Prostate gland (tissue), 2 donors: ENCODE data around the gene QSOX1. TPM values are rescaled to one million over a fixed set of nuclear protein-coding genes. Genes with fewer than 3 reads are reported as not detected.

Experiments
- DNase-seq: peaks from one replicate; pipeline ENCODE4 v3.0.0-alpha.2; 2019; ENCODE audit warnings: low spot score
- H3K27ac ChIP-seq, 2 donors: fragments of 200-600 bp; sonication (generic); 2 replicates each; pipeline ENCODE4 v1.5.1; 2017 to 2019
- H3K27me3 ChIP-seq: fragments of 200-600 bp; sonication (generic); replicated peaks from 2 replicates; pipeline ENCODE4 v1.5.1; 2019; ENCODE audit not compliant: insufficient read depth
- H3K36me3 ChIP-seq, 2 donors: fragments of 200-600 bp; sonication (generic); 1 replicate in 1 of 2; 2 replicates in 1 of 2; pipeline versions ENCODE4 v1.5.1 to v1.8.1; 2017 to 2019
- H3K4me1 ChIP-seq: fragments of 200-600 bp; sonication (generic); replicated peaks from 2 replicates; pipeline ENCODE4 v1.5.1; 2019
- H3K4me3 ChIP-seq, 2 donors: fragments of 200-600 bp; sonication (generic); 2 replicates each; pipeline ENCODE4 v1.5.1; 2017 to 2019
- H3K9me3 ChIP-seq: fragments of 200-600 bp; sonication (generic); 2 replicates; pipeline ENCODE4 v1.5.1; 2017
- POLR2A ChIP-seq: fragments of 450-650 bp; IDR thresholded peaks from one replicate; pipeline ENCODE4 v1.6.1; 2016; ENCODE audit warnings: antibody characterized with exemption, mild to moderate bottlenecking
- POLR2AphosphoS5 ChIP-seq: sonication (generic); formaldehyde crosslinking; IDR thresholded peaks from one replicate; pipeline ENCODE4 v1.6.1; 2017; ENCODE audit warnings: antibody characterized with exemption
- WGBS: methylation state at CpG from one replicate; pipeline ENCODE4 v1.1.5; 2018; 5-methylcytosine and 5-hydroxymethylcytosine counted together
- intact Hi-C: fragments of 100-400 bp; cut with DNase I; formaldehyde crosslinking; loops from one replicate; pipeline ENCODE4 v1.14.2; 2022
- total RNA-seq, 2 donors: library from RNA; depleted of rRNA; stranded (reverse); fragments of >200 nt; gene quantifications; one replicate each; pipeline ENCODE4 v1.1.0, GENCODE V29; 2016
- TF ChIP-seq, protein P1 (sequence below), 4 experiments: fragments of 200-600 bp in 2 of 4; fragments of 450-650 bp in 2 of 4; sonication (generic) in 2 of 4; IDR thresholded peaks; 1 replicate in 3 of 4; 2 replicates in 1 of 4; pipeline ENCODE4 v1.5.1; 2016 to 2019; ENCODE audit warnings: antibody characterized with exemption in 4 of 4, mild to moderate bottlenecking in 2 of 4, moderate library complexity in 2 of 4

The QSOX1 gene
- total RNA-seq, 2 donors from 2014 or later: 77.3 to 471 TPM

DNA sequence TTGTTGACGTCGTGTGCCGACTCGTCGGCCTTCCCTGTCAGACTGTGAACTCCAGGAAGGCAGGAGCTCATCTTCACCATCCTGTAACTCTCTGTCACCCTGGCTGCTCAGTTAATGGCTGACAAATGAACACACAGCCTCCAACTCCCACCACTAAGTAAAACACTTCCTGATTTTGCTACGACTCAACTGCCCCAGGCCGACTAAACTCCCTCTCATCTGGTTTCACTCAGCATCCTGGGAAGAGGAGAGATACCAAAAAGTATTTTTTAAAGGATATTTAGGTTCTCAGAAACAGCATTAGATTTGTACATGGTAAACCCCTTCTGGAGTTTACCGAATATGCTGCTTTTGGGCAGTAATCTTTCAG, 57.2 kb downstream of the QSOX1 start:
- Histone ChIP-seq H3K27me3 (no peaks in the 10 kb centered on the region), H3K27ac (no peak overlapping the region), H3K9me3 (no peaks in the 10 kb centered on the region), H3K36me3 (no peaks in the 10 kb centered on the region), H3K4me1 (no peaks in the 10 kb centered on the region), H3K4me3 (no peak overlapping the region)
- no peak for DNase-seq
- TF ChIP-seq POLR2AphosphoS5: no peak
- no peak for TF ChIP-seq POLR2A
- TF ChIP-seq, protein P1, sequence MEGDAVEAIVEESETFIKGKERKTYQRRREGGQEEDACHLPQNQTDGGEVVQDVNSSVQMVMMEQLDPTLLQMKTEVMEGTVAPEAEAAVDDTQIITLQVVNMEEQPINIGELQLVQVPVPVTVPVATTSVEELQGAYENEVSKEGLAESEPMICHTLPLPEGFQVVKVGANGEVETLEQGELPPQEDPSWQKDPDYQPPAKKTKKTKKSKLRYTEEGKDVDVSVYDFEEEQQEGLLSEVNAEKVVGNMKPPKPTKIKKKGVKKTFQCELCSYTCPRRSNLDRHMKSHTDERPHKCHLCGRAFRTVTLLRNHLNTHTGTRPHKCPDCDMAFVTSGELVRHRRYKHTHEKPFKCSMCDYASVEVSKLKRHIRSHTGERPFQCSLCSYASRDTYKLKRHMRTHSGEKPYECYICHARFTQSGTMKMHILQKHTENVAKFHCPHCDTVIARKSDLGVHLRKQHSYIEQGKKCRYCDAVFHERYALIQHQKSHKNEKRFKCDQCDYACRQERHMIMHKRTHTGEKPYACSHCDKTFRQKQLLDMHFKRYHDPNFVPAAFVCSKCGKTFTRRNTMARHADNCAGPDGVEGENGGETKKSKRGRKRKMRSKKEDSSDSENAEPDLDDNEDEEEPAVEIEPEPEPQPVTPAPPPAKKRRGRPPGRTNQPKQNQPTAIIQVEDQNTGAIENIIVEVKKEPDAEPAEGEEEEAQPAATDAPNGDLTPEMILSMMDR (IDR thresholded peaks at IDR 0.05): no peak
- WGBS: 55% methylated on average over 8 of the region's 8 CpGs
- intact Hi-C loops: no loop called here

DNA sequence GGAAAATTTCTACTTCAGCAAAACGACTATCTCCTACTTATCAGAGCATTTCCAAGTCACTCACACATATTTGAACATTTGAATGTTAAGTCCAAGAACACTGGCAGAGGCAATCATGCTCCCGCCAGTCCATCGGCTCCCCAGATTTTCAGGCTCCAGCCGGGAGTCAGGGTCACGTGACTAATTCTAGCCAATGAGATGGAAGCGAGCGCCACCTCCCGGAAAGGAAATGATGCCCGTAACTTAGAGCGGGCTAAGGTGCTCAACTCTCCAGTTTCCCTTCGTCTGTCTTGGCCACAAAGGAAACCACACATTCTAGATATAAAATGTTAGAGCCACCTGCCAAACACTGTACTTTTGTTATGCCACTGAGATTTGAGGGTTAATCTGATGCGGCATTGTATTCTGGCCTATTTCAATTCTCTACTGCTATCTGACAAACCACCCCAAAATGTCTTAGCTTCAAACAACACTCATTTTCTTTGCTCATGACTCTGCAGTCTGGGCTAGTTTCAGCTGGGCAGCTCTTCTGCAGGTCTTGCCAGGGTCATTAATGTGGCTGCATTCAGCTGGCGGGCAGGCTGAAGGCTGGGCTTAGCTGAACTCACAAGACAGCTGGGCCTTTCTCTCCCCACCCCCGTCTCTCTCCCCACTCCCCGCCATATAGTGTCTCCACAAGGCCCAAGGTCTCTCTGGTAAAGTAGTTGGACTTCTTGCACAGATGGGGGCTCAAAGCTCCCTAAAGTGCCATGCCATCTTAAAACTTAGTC, 58.9 kb downstream of the QSOX1 start:
- Histone ChIP-seq H3K9me3 (no peaks in the 10 kb centered on the region), H3K36me3 (no peaks in the 10 kb centered on the region), H3K27ac (no peak overlapping the region), H3K27me3 (no peaks in the 10 kb centered on the region), H3K4me1 (no peaks in the 10 kb centered on the region), H3K4me3 (no peak overlapping the region)
- TF ChIP-seq POLR2AphosphoS5: no peak
- TF ChIP-seq POLR2A: no peak
- 79% methylated on average over 15 of the region's 15 CpGs for WGBS
- intact Hi-C loops: no loop called here
- no peak for DNase-seq

DNA sequence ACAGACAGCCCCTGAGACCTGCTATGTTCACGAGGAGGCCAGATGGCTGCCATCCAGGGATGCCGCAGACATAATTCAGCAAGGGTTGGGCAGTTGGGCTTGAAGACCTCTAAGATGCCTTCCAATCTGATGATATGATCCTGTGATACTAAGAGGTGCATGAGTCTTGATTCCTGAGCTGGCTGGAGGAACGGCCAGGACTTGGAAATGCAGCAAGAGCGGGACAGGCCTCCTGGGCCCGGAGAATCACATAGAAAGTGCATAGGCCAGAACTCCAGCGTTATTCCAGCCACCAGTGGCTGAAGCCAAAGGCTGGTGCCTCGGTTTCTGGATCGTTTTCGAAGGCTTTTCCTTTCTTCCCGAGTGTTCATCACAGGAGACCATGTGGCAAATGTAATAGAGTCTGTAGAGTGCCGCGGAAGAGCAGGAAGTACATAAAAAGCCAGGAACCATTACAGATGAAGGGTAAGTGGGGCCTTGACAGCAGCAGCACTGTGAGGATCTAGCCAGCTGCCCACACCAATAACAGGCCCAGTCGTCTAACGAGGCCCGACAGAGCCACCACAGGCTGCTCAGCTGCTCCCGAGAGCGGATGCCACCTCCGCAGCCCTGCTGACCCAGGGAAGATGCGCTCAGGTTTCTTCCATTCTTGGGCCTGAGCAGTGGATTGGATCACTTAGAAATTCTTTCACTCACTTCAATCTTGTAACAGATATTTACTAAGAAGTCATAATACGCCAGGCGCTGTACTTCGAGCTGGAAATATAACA, 61.4 kb downstream of the QSOX1 start:
- H3K4me1 ChIP-seq: no peaks in the 10 kb centered on the region
- TF ChIP-seq, protein P1 (IDR thresholded peaks at IDR 0.05): no peak
- TF ChIP-seq POLR2A (no peak), POLR2AphosphoS5 (no peak)
- intact Hi-C loops: no loop called here
- 89% methylated on average over 22 of the region's 22 CpGs for WGBS
- H3K36me3 ChIP-seq: no peaks in the 10 kb centered on the region
- H3K9me3 ChIP-seq: no peaks in the 10 kb centered on the region
- no peak overlapping the region for H3K27ac ChIP-seq
- no peaks in the 10 kb centered on the region for H3K27me3 ChIP-seq
- H3K4me3 ChIP-seq: no peak overlapping the region
- no peak for DNase-seq

DNA sequence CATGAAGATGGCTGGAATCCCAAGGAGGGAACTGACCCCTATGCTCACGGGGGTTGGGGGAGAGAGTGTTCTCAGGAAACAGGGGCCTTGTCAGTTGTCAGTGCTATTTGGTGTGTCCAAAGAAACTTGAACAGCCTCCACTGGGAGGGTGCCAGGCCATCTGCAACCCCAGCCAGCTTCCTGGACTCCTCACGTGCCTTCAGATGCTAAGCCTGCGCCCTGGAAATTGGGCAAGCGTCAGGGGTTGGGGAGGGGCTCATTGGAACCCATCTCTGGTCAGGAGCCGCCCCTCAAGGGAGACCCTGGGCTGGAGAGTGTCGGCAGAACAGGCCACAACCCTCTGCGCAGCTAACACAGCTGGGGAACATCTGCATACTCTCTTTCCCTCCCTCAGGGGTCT, 62.3 kb downstream of the QSOX1 start:
- Histone ChIP-seq H3K27ac (no peak overlapping the region), H3K9me3 (no peaks in the 10 kb centered on the region), H3K36me3 (no peaks in the 10 kb centered on the region), H3K4me1 (no peaks in the 10 kb centered on the region), H3K4me3 (no peak overlapping the region), H3K27me3 (no peaks in the 10 kb centered on the region)
- 83% methylated on average over 7 of the region's 7 CpGs for WGBS
- intact Hi-C loops: no loop called here
- no peak for DNase-seq
- TF ChIP-seq POLR2A (no peak), POLR2AphosphoS5 (no peak)
- TF ChIP-seq, protein P1 (IDR thresholded peaks at IDR 0.05): no peak

DNA sequence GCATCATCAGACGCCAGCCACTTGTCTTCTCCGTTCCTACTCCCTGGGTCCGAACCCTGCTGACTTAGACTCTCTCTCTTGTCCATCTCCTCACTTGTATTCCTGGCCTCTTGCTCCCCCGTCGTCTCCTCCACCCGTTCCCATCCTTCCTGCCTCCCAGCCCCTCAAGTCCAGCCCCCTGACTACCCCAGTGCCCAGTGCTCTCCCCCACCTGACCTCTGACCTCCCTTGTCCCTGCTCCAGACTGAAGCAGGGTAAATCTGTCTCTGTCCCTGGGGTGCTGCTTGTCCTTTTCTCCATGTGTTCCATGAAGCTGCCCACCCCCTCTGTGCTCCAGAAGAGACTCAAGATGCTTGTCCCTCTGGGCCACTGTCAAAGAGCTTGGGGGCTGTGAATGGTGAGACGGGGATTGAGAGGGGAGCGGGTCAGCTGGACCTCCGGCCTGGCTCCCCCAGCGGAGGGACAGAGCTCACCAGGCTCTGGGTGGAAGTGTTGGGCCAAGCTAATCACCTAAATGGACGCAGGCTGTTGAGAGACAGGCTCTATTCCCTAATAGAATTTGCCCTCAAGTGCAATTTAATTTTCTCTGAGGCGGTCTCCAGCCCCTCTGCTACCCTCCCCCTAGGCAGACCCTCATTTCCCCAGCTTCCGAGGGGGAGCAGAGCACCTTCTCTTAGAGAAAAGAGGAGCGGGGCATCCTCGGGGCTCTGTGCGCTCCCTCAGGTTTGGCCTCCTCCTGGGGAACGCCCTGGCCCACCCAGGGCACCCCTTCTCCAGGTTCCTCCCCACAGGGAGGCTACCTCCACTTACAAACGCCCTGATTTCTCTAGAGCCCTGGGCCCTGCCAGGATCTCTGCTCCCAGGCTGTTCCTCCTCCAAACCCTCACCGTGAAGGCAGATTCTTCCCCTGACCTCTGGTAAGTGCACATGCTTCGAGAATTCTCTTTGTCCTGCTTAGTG, 64.4 kb downstream of the QSOX1 start:
- no peaks in the 10 kb centered on the region for H3K36me3 ChIP-seq
- H3K4me3 ChIP-seq: no peak overlapping the region
- H3K27me3 ChIP-seq: no peaks in the 10 kb centered on the region
- intact Hi-C loops: no loop called here
- H3K4me1 ChIP-seq: no peaks in the 10 kb centered on the region
- 86% methylated on average over 20 of the region's 20 CpGs for WGBS
- no peaks in the 10 kb centered on the region for H3K9me3 ChIP-seq
- H3K27ac ChIP-seq: no peak overlapping the region
- TF ChIP-seq, protein P1 (IDR thresholded peaks at IDR 0.05): no peak
- TF ChIP-seq POLR2AphosphoS5 (no peak), POLR2A (no peak)
- no peak for DNase-seq
